Measurements from ENCODE around the gene MAPKAP1.

MAPKAP1 gene

DNA sequence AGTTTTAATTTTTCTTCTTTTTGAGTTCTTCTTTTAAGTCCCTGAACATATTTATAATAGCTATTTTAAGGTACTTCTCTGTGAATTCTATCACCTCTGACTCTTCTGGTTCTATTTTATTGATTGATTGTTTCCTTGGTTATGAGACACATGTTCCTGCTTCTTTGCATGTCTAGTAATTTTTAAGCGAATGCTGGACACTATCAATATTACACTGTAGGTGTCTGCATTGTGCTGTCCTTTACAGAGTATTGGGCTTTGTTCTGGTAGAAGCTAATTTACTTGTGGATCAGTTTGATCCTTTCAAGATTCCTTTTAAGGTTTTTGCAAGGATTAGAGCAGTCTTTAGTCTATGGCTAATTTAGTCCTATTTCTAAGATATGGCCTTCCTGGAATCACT is 249.7 kb downstream of the MAPKAP1 start:
- no peak for DNase-seq (ENCODE audit: low read depth in 3 of 3)

DNA sequence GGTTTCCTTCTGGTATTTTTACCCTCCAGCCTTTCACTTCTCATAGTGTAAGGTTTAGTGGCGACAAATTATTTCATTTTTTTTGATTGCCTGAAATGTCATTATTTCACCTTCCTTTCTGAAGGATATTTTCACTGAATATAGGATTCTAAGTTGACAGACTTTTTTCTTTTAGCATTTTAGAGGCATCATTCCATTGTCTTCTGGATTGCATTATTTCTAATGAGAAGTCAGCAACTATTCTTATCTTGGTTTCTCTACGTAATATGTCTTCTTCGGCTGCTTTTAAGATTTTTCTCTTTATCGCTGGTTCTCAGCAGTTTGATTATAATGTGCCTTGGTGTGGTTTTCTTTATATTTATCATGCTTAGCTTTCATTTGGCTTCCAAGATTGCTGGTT is 251.1 kb downstream of the MAPKAP1 start:
- no peak for DNase-seq (ENCODE audit: low read depth in 3 of 3)

DNA sequence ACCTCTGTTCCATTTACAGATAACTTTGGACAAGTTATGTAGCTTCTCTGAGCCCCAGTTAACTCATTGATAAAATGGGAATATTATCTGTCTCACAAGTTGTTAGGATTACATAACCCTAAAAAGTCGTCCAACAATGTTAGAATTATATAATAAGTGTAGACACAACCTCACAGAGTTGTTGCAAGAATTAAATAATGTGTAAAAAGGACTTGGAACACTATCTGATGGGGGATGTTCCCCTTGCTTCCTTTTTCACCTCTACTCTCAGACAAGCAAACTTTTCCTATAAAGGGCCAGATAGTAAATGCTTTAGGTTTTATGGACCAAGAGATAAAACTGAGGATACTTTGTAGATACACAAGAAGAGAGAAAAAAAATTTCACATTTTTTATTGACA is 251.9 kb downstream of the MAPKAP1 start:
- DNase-seq (ENCODE audit: low read depth in 3 of 3): no peak

DNA sequence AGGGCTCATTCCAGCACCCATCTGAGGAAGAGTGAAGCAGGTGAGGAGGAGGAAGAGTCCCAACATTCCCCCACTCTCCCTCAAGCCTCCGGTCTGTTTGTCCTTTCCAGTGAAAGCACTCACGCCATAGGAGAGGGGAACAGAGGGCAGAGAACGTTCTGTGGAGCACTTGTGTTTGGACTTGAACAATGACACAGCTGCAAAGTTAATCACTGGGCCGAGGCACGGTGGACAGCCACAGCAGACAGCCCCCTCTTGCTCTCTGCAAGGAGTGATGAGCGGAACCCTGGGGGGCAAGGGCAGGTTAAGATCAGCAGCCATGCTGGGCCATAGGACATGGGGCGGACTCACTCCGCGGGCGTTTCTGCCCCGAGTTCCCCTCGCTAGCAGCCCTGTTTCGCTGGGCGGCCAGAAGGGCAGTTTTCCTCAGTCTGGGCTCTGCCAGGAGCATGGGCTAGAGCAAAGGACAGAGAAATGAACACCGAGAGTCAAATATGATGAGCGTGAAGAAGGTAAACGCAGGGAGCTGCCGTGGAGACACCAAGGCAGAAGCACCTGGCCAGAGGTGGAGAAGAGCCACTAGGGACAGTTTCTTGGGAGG is 259.7 kb downstream of the MAPKAP1 start:
- DNase-seq (ENCODE audit: low read depth in 3 of 3): no peak

DNA sequence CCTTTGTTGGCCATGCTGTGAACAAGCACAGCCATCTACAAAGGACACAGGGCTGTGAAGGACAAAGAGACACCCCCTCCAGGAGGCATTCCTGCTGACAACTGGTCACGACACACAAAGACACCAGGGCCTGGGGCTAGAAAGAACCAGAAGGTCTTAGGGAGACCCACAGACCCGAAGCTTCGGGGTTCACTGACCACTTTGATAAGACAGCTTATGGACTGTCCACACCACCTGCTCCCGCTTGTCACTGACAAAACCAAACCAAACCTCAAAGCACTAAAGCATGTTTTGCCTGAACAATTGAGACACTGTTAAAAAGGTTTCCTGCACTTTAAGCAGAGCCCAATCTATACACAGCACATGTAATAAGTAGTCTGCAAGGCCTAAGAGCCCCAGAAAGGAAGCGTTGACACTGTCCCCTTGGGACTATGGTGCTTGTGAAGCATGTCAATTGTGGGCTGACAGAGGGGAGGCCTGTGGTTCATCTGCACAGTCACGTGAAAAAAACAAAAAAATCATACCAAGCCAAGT is 260.4 kb downstream of the MAPKAP1 start:
- no peak for DNase-seq (ENCODE audit: low read depth in 3 of 3)

DNA sequence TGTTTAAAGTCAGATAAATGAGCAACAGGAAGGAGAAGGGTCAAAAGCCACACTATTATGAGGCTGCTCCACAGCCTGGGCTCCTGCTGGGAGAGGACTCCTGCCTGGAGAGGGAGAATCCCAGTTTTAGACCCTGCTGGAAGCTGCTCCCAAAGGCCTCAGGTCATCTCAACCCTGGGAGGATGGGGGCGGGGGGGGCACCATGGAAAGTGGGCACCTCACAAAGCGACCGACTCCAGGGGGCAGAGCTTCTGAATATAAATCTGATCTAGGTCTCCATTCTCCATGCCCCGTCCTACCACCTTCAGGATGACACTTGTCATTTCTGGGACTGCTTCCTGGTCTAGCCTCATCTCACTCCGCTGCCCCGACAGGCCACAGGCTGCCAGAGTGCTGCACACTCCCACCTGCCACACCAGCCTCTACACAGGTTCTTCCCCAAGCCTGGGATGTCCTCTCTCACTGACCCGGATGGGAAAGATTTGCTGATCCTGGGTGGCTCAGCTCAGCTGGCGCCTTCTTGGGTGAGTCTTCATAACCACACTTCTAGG is 262.0 kb downstream of the MAPKAP1 start:
- no peak for DNase-seq (ENCODE audit: low read depth in 3 of 3)

DNA sequence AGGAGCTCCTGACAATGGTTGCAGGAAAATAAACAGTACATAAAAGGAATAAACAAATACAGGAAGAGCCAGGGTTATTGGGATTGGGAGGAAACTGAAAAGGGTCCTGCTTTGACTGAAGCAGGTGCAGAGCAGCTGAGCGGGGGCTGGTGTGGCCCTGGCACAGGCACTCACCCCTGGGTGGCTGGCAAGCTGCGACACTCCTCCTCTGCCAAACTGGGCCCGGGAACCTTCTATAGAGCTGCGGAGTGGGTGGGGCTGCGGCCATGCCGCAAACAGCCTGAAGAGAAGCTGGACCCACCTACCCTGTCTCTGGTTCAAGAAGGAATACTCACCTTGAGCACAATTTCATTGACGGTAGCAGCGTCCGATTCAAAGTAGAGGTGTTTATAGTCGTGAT is 262.8 kb downstream of the MAPKAP1 start:
- DNase-seq (ENCODE audit: low read depth in 3 of 3): no peak

DNA sequence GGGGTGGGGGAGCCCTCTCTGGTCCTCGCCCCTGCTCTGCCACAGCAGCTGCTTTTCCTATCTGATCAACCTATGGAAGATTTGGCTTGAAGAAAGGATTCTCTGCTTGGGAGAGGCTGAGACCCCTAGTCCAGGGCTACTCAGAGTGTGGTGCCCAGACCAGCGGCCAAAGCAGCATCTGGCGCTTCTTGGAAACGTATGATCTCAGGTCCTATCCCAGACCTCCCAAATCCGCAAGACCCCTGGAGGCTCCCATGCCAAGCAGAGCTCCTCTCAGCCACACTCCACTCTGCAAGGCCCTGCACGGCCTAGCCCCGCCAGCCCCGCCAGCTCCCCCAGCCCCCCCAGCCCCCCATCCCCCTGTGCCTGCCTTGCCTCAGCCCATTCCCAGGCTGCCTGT is 263.6 kb downstream of the MAPKAP1 start:
- no peak for DNase-seq (ENCODE audit: low read depth in 3 of 3)

DNA sequence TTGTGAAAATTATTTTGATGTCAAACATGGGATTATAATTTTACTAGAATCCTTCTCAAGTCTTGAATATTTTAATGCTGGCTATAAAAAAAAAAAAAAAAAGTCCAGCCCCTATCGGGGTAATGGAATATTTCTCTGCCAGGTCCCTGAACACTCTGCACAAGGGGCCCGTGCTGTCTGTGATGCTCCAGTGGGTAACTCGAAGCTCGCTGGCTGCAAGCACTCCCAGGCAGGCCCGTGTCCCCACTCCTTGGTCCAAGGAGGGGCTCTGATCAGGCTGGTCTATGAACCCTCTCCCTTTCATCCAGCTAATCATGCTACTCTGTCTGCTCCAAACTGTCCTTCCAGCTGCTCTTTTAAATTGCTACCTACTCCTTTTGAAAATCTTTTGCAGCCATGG is 264.6 kb downstream of the MAPKAP1 start:
- DNase-seq (ENCODE audit: low read depth in 3 of 3): no peak

DNA sequence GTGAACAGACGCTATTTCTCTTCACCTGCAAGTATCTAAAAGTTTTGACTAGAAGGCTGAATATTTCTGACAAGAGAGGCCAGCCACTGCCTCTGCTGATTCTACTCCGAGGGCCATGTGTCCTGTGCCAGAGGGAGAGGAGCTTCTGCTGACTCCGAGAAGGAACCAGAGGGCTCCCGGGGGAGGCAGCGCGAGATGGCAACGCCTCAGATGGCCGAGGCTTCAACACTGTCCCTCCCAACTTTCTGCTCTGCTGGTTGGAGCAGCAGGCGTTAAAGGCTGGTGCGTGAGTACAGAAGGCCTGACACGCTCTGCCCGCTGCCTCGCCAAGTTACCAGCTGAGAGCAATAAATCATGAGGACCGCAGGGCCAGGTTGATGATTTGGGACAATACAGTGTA is 266.6 kb downstream of the MAPKAP1 start:
- DNase-seq (ENCODE audit: low read depth in 3 of 3): no peak

DNA sequence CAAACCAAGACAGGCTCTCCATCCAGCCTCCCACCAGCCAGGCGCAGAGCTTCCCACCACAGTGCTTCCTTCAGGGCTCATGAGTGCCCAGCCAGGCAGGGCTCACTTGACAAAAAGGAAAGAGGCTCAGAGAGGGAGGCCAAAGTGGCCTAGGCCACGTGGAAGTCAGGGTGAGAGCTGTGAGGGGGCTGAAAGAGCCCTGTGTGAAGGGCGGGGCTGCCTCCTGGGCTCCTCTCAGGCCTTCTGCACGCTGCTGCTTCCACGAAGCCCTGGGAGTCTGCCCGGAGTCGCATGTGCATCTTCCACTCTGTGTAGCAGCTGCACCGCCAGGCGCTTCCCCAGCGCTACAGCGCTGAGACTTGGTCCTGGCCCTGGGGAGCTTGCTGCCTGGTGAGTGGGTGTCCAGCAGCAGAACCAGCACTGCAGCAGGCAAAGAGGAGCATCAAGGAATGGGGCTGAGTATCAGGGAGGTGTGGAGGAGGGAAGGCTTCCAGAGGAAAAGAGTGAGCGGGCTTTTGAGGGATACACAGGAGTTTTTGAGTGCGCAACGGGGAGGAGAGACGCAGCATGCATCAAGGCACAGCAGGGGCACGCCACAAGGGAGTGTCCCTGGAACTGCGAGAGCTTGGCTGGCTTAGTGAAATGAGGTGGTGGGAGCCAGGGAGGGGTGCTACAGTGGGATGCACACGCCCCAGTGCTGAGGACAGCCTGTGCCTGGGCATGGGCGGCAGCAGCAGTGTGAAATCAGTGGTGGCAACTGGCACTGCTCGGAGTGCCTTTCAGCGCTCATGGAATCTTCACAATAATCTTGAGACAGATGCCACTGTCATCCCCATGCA is 267.4 kb downstream of the MAPKAP1 start:
- DNase-seq (ENCODE audit: low read depth in 3 of 3): no peak

DNA sequence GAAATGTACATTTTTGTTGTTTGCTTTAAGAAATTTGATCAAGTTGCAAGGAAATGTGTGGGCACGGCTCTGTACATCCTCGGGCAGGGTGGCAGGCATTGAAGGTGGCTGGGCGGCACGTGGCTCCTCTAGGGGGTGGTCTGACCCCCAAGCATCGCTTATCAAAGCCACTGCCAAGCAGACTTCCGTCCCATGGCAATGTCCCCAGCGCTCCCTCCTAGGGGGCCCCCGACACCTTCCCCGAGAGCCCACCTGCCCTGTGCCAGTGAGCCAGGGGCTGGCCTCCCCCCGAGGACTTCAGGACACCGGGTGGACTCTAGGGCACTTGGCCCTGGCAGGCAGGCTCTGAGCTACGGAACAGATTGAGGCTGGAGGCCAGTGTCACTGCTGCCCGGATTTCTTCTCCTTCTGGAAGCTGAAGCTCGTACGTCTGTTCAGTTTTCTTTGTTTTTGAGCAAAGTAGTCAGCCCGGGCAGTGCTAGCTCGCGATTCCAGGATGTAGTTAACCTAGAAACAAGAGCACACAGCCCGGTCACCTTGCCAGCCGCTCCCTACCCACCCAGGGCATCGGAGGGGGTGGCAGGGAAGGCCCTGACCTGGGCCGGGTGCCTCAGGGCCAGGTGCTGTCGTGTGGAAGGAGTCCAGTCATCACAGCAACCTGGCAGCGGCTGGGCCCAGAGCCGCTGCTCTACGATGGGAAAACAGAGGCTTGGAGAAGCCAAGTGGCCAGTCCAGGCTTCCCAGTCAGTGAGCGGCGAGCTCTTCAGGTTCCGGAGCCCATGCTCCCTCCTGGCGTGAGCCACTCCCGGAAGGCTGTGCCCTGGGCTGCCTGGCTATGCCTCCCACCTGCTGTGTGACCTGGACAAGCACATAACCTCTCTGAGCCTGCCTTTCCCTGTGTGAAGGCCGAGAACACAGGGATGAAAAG is 268.2 kb downstream of the MAPKAP1 start:
- no peak for DNase-seq (ENCODE audit: low read depth in 3 of 3)

DNA sequence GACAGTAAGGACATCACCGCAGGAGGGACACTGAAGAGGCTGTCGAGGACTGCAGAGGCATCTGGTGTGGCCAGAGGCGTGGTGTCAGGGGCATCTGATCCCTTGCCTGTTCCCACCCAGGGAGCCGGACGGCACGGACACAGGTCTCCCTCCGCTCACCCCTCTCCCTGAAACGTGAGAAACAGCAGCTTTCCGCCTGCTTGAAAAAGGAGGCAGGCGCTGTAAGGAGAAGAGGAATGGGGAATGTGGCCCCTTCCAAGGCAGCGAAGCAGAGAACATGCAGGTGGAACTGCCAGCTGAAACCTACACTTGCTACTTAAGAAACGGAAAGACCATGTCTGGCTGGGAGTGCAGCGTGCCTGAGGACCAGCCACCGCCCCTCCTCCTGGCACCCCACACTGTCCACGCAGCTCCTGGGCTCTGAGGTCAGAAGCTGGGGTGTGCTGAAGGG is 269.2 kb downstream of the MAPKAP1 start:
- no peak for DNase-seq (ENCODE audit: low read depth in 3 of 3)

DNA sequence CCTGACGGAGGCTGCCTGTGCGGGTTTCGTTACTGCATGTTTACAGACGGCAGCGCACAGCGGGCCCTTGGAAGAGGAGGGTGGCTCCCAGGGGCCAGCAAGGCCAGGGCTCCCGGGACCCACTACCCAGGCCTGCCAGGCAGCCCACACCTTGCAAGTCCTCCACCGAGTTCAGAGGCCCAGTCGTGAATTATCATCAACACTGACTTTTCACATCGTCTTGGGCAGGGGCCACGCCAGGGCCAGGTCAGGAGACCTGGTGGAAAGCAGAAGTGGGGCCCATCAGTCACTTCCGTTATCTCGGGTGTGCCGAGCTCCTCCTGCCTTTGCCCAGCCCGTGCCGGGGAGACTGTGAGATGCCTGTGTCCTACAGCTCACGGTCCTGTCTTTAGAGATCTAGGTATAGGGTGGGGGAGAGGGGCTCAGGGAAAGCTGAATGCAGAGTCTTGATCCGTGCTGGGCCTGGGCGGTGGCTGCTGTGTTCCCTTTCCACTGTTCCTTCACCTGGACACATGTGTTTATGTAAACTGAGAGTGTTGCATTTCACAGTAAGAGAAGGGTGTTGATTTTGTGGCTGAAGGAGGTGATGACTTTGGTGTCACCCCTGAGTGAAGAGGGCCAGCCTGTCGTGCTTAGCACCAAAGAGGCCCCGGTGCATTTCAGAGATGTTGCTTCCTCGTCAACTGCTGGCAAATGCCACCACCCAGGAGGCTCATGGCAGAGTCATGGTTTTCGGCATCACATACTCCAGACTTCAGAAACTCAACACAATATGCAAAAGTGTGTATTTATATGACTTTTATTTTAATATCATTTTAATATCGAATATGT is 270.2 kb downstream of the MAPKAP1 start:
- DNase-seq (ENCODE audit: low read depth in 3 of 3): no peak

DNA sequence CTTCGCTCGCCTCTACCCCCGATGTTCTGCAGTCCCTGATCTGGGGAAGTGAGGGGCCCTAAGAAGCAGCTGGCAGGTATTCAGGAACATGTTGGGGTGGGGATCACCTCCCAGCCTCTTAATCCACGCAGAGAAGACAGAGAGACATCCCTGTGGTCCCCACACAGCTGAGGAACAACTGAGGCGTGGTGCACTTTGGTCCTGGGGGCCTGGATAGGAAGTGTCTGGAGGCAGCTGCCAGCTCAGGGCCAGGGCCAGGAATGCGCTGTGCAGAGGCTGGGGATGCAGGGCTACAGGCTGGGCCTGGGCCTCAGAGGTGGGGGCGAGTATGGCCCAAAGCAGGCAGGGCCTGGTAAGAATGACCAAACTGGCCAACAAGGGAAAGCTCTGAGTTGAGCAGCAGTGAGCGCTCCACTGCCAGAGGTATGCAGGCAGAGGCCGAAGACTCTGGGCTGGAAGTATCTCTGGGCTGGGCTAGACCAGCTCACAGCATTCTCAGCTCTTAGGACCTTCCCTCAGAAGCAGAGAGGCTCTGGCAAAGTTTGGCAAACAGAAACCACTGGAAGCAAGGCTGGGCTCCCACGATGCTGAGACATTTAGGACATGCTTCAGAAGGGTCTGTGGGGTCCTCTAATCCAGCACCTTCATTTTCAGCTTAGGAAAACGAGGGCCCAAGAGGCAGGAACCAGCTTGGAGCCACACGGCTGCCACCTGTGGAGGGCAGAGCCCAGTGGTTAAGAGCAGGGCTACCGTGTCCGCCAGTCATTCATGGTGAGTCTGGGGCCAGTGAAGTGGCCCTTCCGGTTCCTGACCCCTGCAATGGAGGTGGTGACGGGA is 271.0 kb downstream of the MAPKAP1 start:
- DNase-seq (ENCODE audit: low read depth in 3 of 3): no peak

DNA sequence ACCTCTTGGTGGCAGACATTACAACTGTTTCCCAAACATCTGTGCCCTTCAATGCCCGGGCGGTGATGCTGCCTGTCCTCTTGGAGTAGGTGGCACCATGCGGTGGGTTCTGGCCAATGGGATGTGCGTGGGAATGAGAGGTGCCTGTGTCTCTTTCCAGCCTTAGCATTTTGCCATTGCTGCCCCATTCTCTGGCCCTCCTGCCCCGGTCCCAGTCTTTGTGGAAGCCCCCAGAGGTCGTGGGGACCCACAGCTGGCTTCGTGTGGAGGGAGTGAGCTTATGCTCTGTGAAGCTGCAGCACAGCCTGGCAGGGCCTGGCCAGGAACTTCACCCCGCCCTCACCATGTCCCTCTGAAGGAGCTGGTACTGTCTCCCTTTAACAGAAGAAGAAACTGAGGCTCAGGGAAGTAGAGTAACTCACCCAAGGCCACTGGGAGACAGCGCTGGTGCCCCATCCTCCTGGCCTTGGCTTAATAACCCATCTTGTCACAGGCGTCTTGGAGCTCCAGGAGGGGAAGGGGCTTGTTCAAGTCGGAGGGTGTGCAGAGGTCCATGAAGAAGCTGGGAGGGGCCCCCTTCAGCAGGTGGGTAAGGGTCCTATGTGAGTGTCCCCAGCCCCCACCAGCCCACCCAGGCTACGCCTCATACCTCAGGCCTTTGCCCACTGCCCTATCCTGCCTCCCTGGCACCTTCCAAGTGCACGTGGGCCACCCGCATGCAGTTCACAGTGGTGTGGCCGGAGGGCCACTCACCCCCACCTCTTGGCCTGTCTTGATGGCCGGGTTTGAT is 271.8 kb downstream of the MAPKAP1 start:
- DNase-seq (ENCODE audit: low read depth in 3 of 3): no peak

DNA sequence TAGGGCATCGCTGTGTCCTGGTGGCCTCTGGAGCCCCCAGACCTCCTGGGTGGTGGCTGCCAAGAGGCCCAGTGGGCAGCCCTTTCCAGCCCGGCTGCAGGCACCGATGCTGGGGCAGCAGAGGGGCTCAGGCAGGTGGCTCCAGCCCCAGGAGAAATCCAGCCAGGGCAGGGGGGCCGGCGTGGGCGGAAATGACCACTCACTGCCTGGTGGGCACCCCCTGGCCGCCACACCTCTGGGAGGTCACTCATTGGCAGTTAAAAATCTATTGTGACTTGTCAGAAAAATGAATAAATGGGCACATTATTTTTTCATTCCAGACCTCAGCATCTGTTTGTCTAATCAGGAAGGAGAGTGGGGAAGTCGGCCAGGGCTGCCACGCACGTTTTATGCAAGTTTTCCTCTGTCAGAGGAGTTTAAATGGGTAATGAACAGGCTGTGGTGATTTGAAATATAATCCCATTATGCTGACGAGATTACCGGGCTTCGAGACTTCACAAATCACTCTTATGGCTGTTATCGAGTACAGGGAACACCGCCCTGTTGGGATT is 273.5 kb downstream of the MAPKAP1 start:
- no peak for DNase-seq (ENCODE audit: low read depth in 3 of 3)

DNA sequence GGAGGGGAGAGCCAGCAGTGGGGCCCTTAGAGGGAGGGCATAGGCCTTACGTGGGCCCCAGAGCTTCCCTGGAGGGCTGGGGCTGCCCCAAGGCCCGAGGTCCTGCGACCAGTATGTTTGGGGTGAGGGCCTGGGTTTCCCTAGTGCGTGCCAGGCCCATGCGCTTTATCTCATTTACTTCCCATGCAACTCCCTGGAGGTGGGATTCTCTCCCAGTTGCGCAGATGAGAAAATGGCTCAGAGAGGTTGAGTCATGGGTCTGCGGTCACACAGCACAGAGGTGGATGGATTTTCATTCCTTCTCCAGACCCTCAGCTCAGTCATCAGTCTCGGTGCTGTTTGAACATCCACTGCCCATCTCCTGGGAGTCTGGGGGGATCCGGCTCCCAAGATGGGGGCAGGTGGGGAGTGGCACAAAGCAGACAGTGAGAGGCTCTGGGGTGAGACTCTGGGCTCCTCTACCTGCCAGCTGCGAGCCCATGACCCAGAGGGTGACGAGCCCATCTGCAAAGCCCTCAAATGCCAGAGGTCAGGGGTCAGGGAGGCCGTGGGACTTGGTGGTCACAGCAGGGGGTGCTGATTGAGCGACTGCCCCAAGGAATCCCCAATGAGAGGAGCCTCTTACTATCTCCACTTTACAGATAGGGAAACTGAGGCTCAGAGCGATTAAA is 274.2 kb downstream of the MAPKAP1 start:
- DNase-seq (ENCODE audit: low read depth in 3 of 3): no peak

All from stimulated activated CD4-positive, alpha-beta T cell treated with anti-CD3 and anti-CD28 coated beads, TNF-alpha, amount 100 ng/mL, for 24 hours (primary cell).